KOPT-K1 (cell line): Measurements from ENCODE around the gene NUP210L.

Experiments used
- H3K27ac ChIP-seq: fragments of 200-600 bp; sonication (generic); 2 replicates; pipeline ENCODE4 v1.5.1; 2016; ENCODE audit warnings: antibody characterized with exemption, mild to moderate bottlenecking, low read depth, low read length; ENCODE audit not compliant: poor library complexity, severe bottlenecking
- H3K36me3 ChIP-seq: fragments of 200-600 bp; sonication (generic); 2 replicates; pipeline ENCODE4 v1.5.1; 2017; ENCODE audit warnings: antibody characterized with exemption, mild to moderate bottlenecking, low read length, moderate library complexity; ENCODE audit not compliant: insufficient read depth
- H3K9me3 ChIP-seq: fragments of 200-600 bp; sonication (generic); 2 replicates; pipeline ENCODE4 v1.5.1; 2017; ENCODE audit warnings: antibody characterized with exemption, low read length, mild to moderate bottlenecking; ENCODE audit not compliant: insufficient read depth, poor library complexity, severe bottlenecking

NUP210L gene

GRCh38 chr1:153978274-153978909 lies 176.5 kb downstream of the NUP210L start:
- Histone ChIP-seq H3K36me3 (peaks cover 30% of the 10 kb centered on the region), H3K27ac (peak overlapping the region; percentile 90), H3K9me3 (no peaks in the 10 kb centered on the region)

- no peaks in the 10 kb centered on the region for H3K9me3 ChIP-seq
- H3K27ac ChIP-seq = peak within 1 kb of the TSS; percentile 90
- H3K36me3 ChIP-seq = peaks cover 39% of the 10 kb centered on the region
These were observed 177.3 kb downstream of the NUP210L start, which contains the start of gene JTB for GRCh38 chr1:153977250-153978240. TSS of gene JTB (minus strand) at chr1:153977674. CDS start at chr1:153977252, 422 bp downstream.

GRCh38 chr1:153976819-153977249 lies 178.0 kb downstream of the NUP210L start:
- Histone ChIP-seq H3K27ac (peak overlapping the region; percentile 90), H3K36me3 (peaks cover 42% of the 10 kb centered on the region), H3K9me3 (no peaks in the 10 kb centered on the region)

GRCh38 chr1:153973525-153973924 lies 181.3 kb downstream of the NUP210L start:
- H3K9me3 ChIP-seq = no peaks in the 10 kb centered on the region
- H3K27ac ChIP-seq = no peak overlapping the region

GRCh38 chr1:153973071-153973470 lies 181.8 kb downstream of the NUP210L start:
- Histone ChIP-seq H3K36me3 (peaks cover 42% of the 10 kb centered on the region), H3K9me3 (no peaks in the 10 kb centered on the region), H3K27ac (no peak overlapping the region)

More at GRCh38 chr1:153973525-153973924, 181.3 kb downstream of the NUP210L start:
- peaks cover 42% of the 10 kb centered on the region for H3K36me3 ChIP-seq

- H3K27ac ChIP-seq = no peak overlapping the region
- H3K36me3 ChIP-seq = peaks cover 31% of the 10 kb centered on the region
- no peaks in the 10 kb centered on the region for H3K9me3 ChIP-seq
These were observed 184.5 kb downstream of the NUP210L start for GRCh38 chr1:153970346-153970745.

GRCh38 chr1:153968972-153969371 lies 185.9 kb downstream of the NUP210L start:
- peaks cover 17% of the 10 kb centered on the region for H3K36me3 ChIP-seq
- no peaks in the 10 kb centered on the region for H3K9me3 ChIP-seq
- H3K27ac ChIP-seq = no peak overlapping the region

GRCh38 chr1:153968408-153968807 lies 186.5 kb downstream of the NUP210L start:
- no peaks in the 10 kb centered on the region for H3K9me3 ChIP-seq
- H3K27ac ChIP-seq = peak overlapping the region; percentile 88
- H3K36me3 ChIP-seq = peaks cover 12% of the 10 kb centered on the region

GRCh38 chr1:153968000-153968363 lies 186.9 kb downstream of the NUP210L start:
- Histone ChIP-seq H3K27ac (peak overlapping the region; percentile 88), H3K9me3 (no peaks in the 10 kb centered on the region), H3K36me3 (peaks cover 7% of the 10 kb centered on the region; the same call in 1 of the 2 replicates)

GRCh38 chr1:153967107-153967999 lies 187.5 kb downstream of the NUP210L start, which contains the start of gene CREB3L4:
TSS of gene CREB3L4 (plus strand) at chr1:153967902. CDS start at chr1:153968526, 624 bp downstream.
- peak within 1 kb of the TSS; percentile 88 for H3K27ac ChIP-seq
- H3K9me3 ChIP-seq = no peaks in the 10 kb centered on the region
- 0 out of 2 replicates have a peak, but pooled peaks cover 1% of the 10 kb centered on the region for H3K36me3 ChIP-seq

- H3K9me3 ChIP-seq = no peaks in the 10 kb centered on the region
- peaks cover 17% of the 10 kb centered on the region; the same call in 1 of the 2 replicates for H3K36me3 ChIP-seq
- peak overlapping the region; percentile 79 for H3K27ac ChIP-seq
These were observed 191.0 kb downstream of the NUP210L start for GRCh38 chr1:153963850-153964331.

GRCh38 chr1:153963030-153963849 lies 191.6 kb downstream of the NUP210L start, which contains the start of gene SLC39A1:
TSS of gene SLC39A1 (minus strand) at chr1:153963537. CDS start at chr1:153962715, 822 bp downstream.
- H3K27ac ChIP-seq = peak within 1 kb of the TSS; percentile 79
- no peaks in the 10 kb centered on the region for H3K9me3 ChIP-seq
- peaks cover 17% of the 10 kb centered on the region; the same call in 1 of the 2 replicates for H3K36me3 ChIP-seq
